DOHH2 (cell line): ENCODE results near the gene GDPGP1.

ENCODE experiments used
- H3F3A ChIP-seq: fragments of 200-600 bp; sonication (generic), shearing (Covaris generic); 2 replicates; pipeline ENCODE4 v1.6.0; 2016; ENCODE audit warnings: antibody characterized with exemption, mild to moderate bottlenecking; ENCODE audit not compliant: control insufficient read depth, insufficient read depth
- H3K27ac ChIP-seq: fragments of 200-600 bp; sonication (generic); 2 replicates; pipeline ENCODE4 v1.5.1; 2014; ENCODE audit warnings: low read depth, mild to moderate bottlenecking, low read length, moderate library complexity
- H3K27me3 ChIP-seq: fragments of 200-600 bp; sonication (generic); 2 replicates; pipeline ENCODE4 v1.6.1; 2014; ENCODE audit warnings: mild to moderate bottlenecking, low read length, mixed read lengths; ENCODE audit not compliant: control insufficient read depth
- H3K36me3 ChIP-seq: fragments of 200-600 bp; sonication (generic); 2 replicates; pipeline ENCODE4 v1.6.1; 2014; ENCODE audit warnings: mild to moderate bottlenecking, low read length, moderate library complexity, mixed read lengths; ENCODE audit not compliant: control insufficient read depth
- H3K4me1 ChIP-seq: fragments of 200-600 bp; sonication (generic); 2 replicates; pipeline ENCODE4 v1.6.1; 2014; ENCODE audit warnings: mild to moderate bottlenecking, low read length, mixed read lengths; ENCODE audit not compliant: control insufficient read depth
- H3K4me2 ChIP-seq: fragments of 200-600 bp; sonication (generic); 2 replicates; pipeline ENCODE4 v1.6.0; 2014; ENCODE audit warnings: mild to moderate bottlenecking, low read length, moderate library complexity
- H3K4me3 ChIP-seq: fragments of 200-600 bp; sonication (generic); 2 replicates; pipeline ENCODE4 v1.5.1; 2014; ENCODE audit warnings: mild to moderate bottlenecking, low read length, mixed read lengths
- H3K79me2 ChIP-seq: fragments of 200-600 bp; sonication (generic); 2 replicates; pipeline ENCODE4 v1.6.1; 2014; ENCODE audit warnings: mild to moderate bottlenecking, low read length, mixed read lengths; ENCODE audit not compliant: control insufficient read depth
- H3K9me2 ChIP-seq: fragments of 200-600 bp; sonication (generic); replicated peaks from 2 replicates; pipeline ENCODE4 v1.6.1; 2014; ENCODE audit warnings: mild to moderate bottlenecking, low read length, mixed read lengths; ENCODE audit not compliant: control insufficient read depth
- H3K9me3 ChIP-seq: fragments of 200-600 bp; sonication (generic); 2 replicates; pipeline ENCODE4 v1.6.1; 2014; ENCODE audit warnings: antibody characterized with exemption, low read length, mixed read lengths; ENCODE audit not compliant: control insufficient read depth, insufficient read depth
- H4K20me1 ChIP-seq: fragments of 200-600 bp; sonication (generic); 2 replicates; pipeline ENCODE4 v1.6.0; 2014; ENCODE audit warnings: low read depth, mild to moderate bottlenecking, antibody characterized with exemption, low read length, moderate library complexity; ENCODE audit not compliant: control insufficient read depth, insufficient read depth
- CTCF ChIP-seq: fragments of 200-600 bp; sonication (generic); IDR thresholded peaks from one replicate; pipeline ENCODE4 v1.5.1; 2014; ENCODE audit warnings: antibody characterized with exemption, mild to moderate bottlenecking, low read depth, low read length; ENCODE audit not compliant: poor library complexity, severe bottlenecking
- EZH2phosphoT487 ChIP-seq: fragments of 200-600 bp; sonication (generic); IDR thresholded peaks from 2 replicates; pipeline ENCODE4 v1.6.1; 2017; ENCODE audit warnings: borderline replicate concordance, mild to moderate bottlenecking, antibody characterized with exemption, low read length, moderate library complexity, mixed read lengths

The GDPGP1 gene

GRCh38 chr15:90207252-90207651 is 26.8 kb upstream of the GDPGP1 start:
- Histone ChIP-seq H3K27ac (no peak overlapping the region), H4K20me1 (no peaks in the 10 kb centered on the region), H3K36me3 (no peaks in the 10 kb centered on the region), H3K4me1 (peaks cover 6% of the 10 kb centered on the region), H3K27me3 (peaks cover 2% of the 10 kb centered on the region), H3K79me2 (no peaks in the 10 kb centered on the region), H3K4me2 (no peak overlapping the region), H3K9me2 (no peaks in the 10 kb centered on the region), H3F3A (no peaks in the 10 kb centered on the region), H3K9me3 (no peaks in the 10 kb centered on the region), H3K4me3 (no peak overlapping the region)
- TF ChIP-seq EZH2phosphoT487, result no peak
- no peak for TF ChIP-seq CTCF

- H3K9me3 ChIP-seq, result no peaks in the 10 kb centered on the region
- TF ChIP-seq CTCF, result no peak
- no peak for TF ChIP-seq EZH2phosphoT487
- H3K27ac ChIP-seq, result no peak overlapping the region
- H3K4me3 ChIP-seq, result no peak overlapping the region
- H3K79me2 ChIP-seq, result no peaks in the 10 kb centered on the region
- H3K4me1 ChIP-seq, result peaks cover 3% of the 10 kb centered on the region
- H3K4me2 ChIP-seq, result no peak overlapping the region
- H3K36me3 ChIP-seq, result no peaks in the 10 kb centered on the region
- no peaks in the 10 kb centered on the region for H3K9me2 ChIP-seq
- H3F3A ChIP-seq, result no peaks in the 10 kb centered on the region
- no peaks in the 10 kb centered on the region for H3K27me3 ChIP-seq
- H4K20me1 ChIP-seq, result no peaks in the 10 kb centered on the region
These were observed 25.7 kb upstream of the GDPGP1 start for GRCh38 chr15:90208356-90208755.

- H3K79me2 ChIP-seq, result no peaks in the 10 kb centered on the region
- H3K9me3 ChIP-seq, result no peaks in the 10 kb centered on the region
- H3K4me2 ChIP-seq, result no peak overlapping the region
- H4K20me1 ChIP-seq, result no peaks in the 10 kb centered on the region
- no peaks in the 10 kb centered on the region for H3K9me2 ChIP-seq
- H3K4me3 ChIP-seq, result no peak overlapping the region
- no peaks in the 10 kb centered on the region for H3K36me3 ChIP-seq
- TF ChIP-seq EZH2phosphoT487, result no peak
- TF ChIP-seq CTCF, result no peak
- no peaks in the 10 kb centered on the region; the same call in 1 of the 2 replicates for H3F3A ChIP-seq
- no peak overlapping the region for H3K27ac ChIP-seq
- no peaks in the 10 kb centered on the region for H3K27me3 ChIP-seq
- peaks cover 13% of the 10 kb centered on the region for H3K4me1 ChIP-seq
These were observed 24.4 kb upstream of the GDPGP1 start for GRCh38 chr15:90209591-90209990.

- peaks cover 23% of the 10 kb centered on the region for H3K4me1 ChIP-seq
- TF ChIP-seq EZH2phosphoT487 (no peak), CTCF (no peak)
- no peaks in the 10 kb centered on the region for H3K9me2 ChIP-seq
- H3K27me3 ChIP-seq, result no peaks in the 10 kb centered on the region
- H3K27ac ChIP-seq, result no peak overlapping the region
- H3K9me3 ChIP-seq, result no peaks in the 10 kb centered on the region
- H3F3A ChIP-seq, result no peaks in the 10 kb centered on the region; the same call in 1 of the 2 replicates
- H3K4me2 ChIP-seq, result no peak overlapping the region
- H3K36me3 ChIP-seq, result no peaks in the 10 kb centered on the region
- no peaks in the 10 kb centered on the region for H3K79me2 ChIP-seq
- no peaks in the 10 kb centered on the region for H4K20me1 ChIP-seq
- H3K4me3 ChIP-seq, result no peak overlapping the region
These were observed 23.4 kb upstream of the GDPGP1 start for GRCh38 chr15:90210593-90210992.
